Panc1 (cell line): ENCODE measurements around the gene ORAI1. TPM values are rescaled to one million over a fixed set of nuclear protein-coding genes. Genes with fewer than 3 reads are reported as not detected.

Experiments
- ATAC-seq: fragments of 200-7000 bp; cut with Tn5 transposase; 2 replicates; pipeline ENCODE4 v1.9.1; 2020; ENCODE audit warnings: mild to moderate bottlenecking, moderate library complexity
- BruUV-seq: library from RNA; stranded (reverse); fragments of 400-500 nt; replicated peaks from 2 replicates; lab custom pipeline; 2021; lab: Mats Ljungman, UMichigan
- CTCF ChIA-PET: fragments of 300-600 bp; sonication (Branson Sonifier 250); formaldehyde crosslinking; loops from one replicate; lab custom pipeline; 2022; ENCODE audit warnings: antibody characterized with exemption; lab: Charles Lee
- POLR2A ChIA-PET: fragments of 300-600 bp; sonication (Branson Sonifier 250); formaldehyde crosslinking; loops from one replicate; lab custom pipeline; 2022; ENCODE audit warnings: antibody characterized with exemption; lab: Charles Lee
- DNase-seq: peaks from one replicate; pipeline ENCODE4 v3.0.0-alpha.2; 2010; ENCODE audit warnings: low read depth, low spot score
- H3K27ac ChIP-seq: 2 replicates; pipeline ENCODE4 v1.5.1; 2011; ENCODE audit warnings: mild to moderate bottlenecking, low read length, inconsistent platforms
- H3K27me3 ChIP-seq: fragments of 200-500 bp; sonication (Bioruptor generic); 2 replicates; pipeline ENCODE4 v1.6.0; 2014; ENCODE audit warnings: low read length, inconsistent platforms; ENCODE audit not compliant: control insufficient read depth, insufficient read depth
- H3K36me3 ChIP-seq: fragments of 200-500 bp; sonication (Bioruptor generic); 2 replicates; pipeline ENCODE4 v1.5.1; 2014; ENCODE audit warnings: inconsistent platforms, mild to moderate bottlenecking, low read length, moderate library complexity; ENCODE audit not compliant: control insufficient read depth, insufficient read depth
- H3K4me1 ChIP-seq: 2 replicates; pipeline ENCODE4 v1.5.1; 2011; ENCODE audit warnings: inconsistent platforms, mild to moderate bottlenecking, low read length, moderate library complexity; ENCODE audit not compliant: control insufficient read depth, insufficient read depth
- H3K4me3 ChIP-seq, 2 experiments: 2 replicates each; pipeline ENCODE4 v1.5.1; 2011 to 2012; ENCODE audit warnings: low read depth in 2 of 2, low read length in 2 of 2, mild to moderate bottlenecking in 2 of 2, inconsistent platforms in 1 of 2, moderate library complexity in 1 of 2
- H3K9me3 ChIP-seq: fragments of 200-500 bp; sonication (Bioruptor generic); 2 replicates; pipeline ENCODE4 v1.5.1; 2014; ENCODE audit warnings: low read depth, mild to moderate bottlenecking, inconsistent platforms, low read length, moderate library complexity; ENCODE audit not compliant: control insufficient read depth, insufficient read depth
- CTCF ChIP-seq: fragments of 450-650 bp; IDR thresholded peaks from 2 replicates; pipeline ENCODE4 v1.5.1; 2017; ENCODE audit warnings: mild to moderate bottlenecking
- POLR2AphosphoS5 ChIP-seq: IDR thresholded peaks from 2 replicates; pipeline ENCODE4 v1.6.1; 2012; ENCODE audit warnings: mild to moderate bottlenecking, low read depth, low read length, moderate library complexity
- REST ChIP-seq, 2 experiments: IDR thresholded peaks; 2 replicates each; pipeline ENCODE4 v1.6.1; 2011 to 2012; ENCODE audit warnings: low read depth in 2 of 2, control low read depth in 1 of 2, low read length in 1 of 2, mild to moderate bottlenecking in 1 of 2, moderate library complexity in 1 of 2; ENCODE audit not compliant: insufficient read depth in 1 of 2
- SIN3A ChIP-seq: IDR thresholded peaks from 2 replicates; pipeline ENCODE4 v1.6.1; 2012; ENCODE audit warnings: low read depth, mild to moderate bottlenecking, low read length, moderate library complexity, borderline replicate concordance; ENCODE audit not compliant: insufficient read depth
- TCF7L2 ChIP-seq: IDR thresholded peaks from 2 replicates; pipeline ENCODE4 v1.6.1; 2011; ENCODE audit warnings: mild to moderate bottlenecking, low read depth, low read length, inconsistent platforms
- in situ Hi-C: cut with HindIII; loops from 2 replicates; pipeline ENCODE4 v1.10.0; 2016; ENCODE audit warnings: low sequenced_read_pairs, low pct_unique_long_range_greater_than_20kb
- intact Hi-C: fragments of 100-400 bp; cut with micrococcal nuclease; formaldehyde crosslinking; loops from one replicate; pipeline ENCODE4 v1.10.0; 2022; ENCODE audit not compliant: unreplicated experiment
- total RNA-seq: library from RNA; stranded (reverse); gene quantifications from one replicate; pipeline ENCODE4 v1.2.1, GENCODE V29; 2021; ENCODE audit not compliant: unreplicated experiment

The ORAI1 gene
- total RNA-seq, 1 experiment from 2014 or later: 36.7 TPM

- in situ Hi-C loops: no loop called here
- Histone ChIP-seq H3K4me3 (no peak overlapping the region), H3K27ac (no peak overlapping the region)
Measured at GRCh38 chr12:121688966-121689365, 62.6 kb downstream of the ORAI1 start.

GRCh38 chr12:121689430-121689829 is 63.1 kb downstream of the ORAI1 start:
- POLR2A ChIA-PET: interaction anchor here (1.1 kb wide), 1 partner anchor 17 kb away, joined by 6 read pairs; no protein-coding TSS in a partner anchor

More at GRCh38 chr12:121688966-121689365, 62.6 kb downstream of the ORAI1 start:
- no peak for DNase-seq
- Histone ChIP-seq H3K36me3 (no peaks in the 10 kb centered on the region), H3K27me3 (no peaks in the 10 kb centered on the region), H3K9me3 (no peaks in the 10 kb centered on the region), H3K4me1 (no peaks in the 10 kb centered on the region; the same call in 1 of the 2 replicates)
- TF ChIP-seq TCF7L2 (no peak), POLR2AphosphoS5 (no peak), CTCF (no peak), SIN3A (no peak), REST (IDR thresholded peaks at IDR 0.05; ENCODE audit: insufficient read depth in 1 of 2, low read depth in 2 of 2, low read length in 1 of 2) (no peak)
- ChIA-PET POLR2A (interaction anchor here (1.1 kb wide), 1 partner anchor 17 kb away, joined by 6 read pairs; no protein-coding TSS in a partner anchor), CTCF (no interaction called here)
- intact Hi-C loops: loop anchor here (10.0 kb wide), 1 partner anchor 194 kb away; no protein-coding TSS in a partner anchor
- ATAC-seq: no peak
- no TSS peak for BruUV-seq

More at GRCh38 chr12:121689430-121689829, 63.1 kb downstream of the ORAI1 start:
- Histone ChIP-seq H3K36me3 (no peaks in the 10 kb centered on the region), H3K4me3 (no peak overlapping the region), H3K4me1 (no peaks in the 10 kb centered on the region; the same call in 1 of the 2 replicates), H3K27ac (no peak overlapping the region), H3K27me3 (no peaks in the 10 kb centered on the region), H3K9me3 (no peaks in the 10 kb centered on the region)
- in situ Hi-C loops (no loop called here), intact Hi-C loops (loop anchor here (10.0 kb wide), 1 partner anchor 195 kb away; no protein-coding TSS in a partner anchor)
- no TSS peak for BruUV-seq
- DNase-seq: no peak
- CTCF ChIA-PET: no interaction called here
- ATAC-seq: no peak
- TF ChIP-seq TCF7L2: no peak
- no peak for TF ChIP-seq CTCF
- no peak for TF ChIP-seq POLR2AphosphoS5
- TF ChIP-seq REST (IDR thresholded peaks at IDR 0.05; ENCODE audit: insufficient read depth in 1 of 2, low read depth in 2 of 2, low read length in 1 of 2): no peak
- no peak for TF ChIP-seq SIN3A
